NOMO-1 treated with dmso at 0.1 percent for 144 hours (cell line): Measurements from ENCODE around the gene LIPC.

Source experiments
- DNase-seq: peaks from one replicate; lab custom pipeline; 2025; ENCODE audit not compliant: unreplicated experiment; lab: John Stamatoyannopoulos, UW

Gene LIPC

GRCh38 chr15:58532126-58532525 is 100.3 kb downstream of the LIPC start:
- no peak for DNase-seq

- DNase-seq: no peak
Measured at GRCh38 chr15:58534556-58534955, 102.8 kb downstream of the LIPC start.

- DNase-seq: no peak
Measured at GRCh38 chr15:58535337-58535736, 103.5 kb downstream of the LIPC start.

- no peak for DNase-seq
Measured at GRCh38 chr15:58535894-58536293, 104.1 kb downstream of the LIPC start.

GRCh38 chr15:58536414-58536813 is 104.6 kb downstream of the LIPC start:
- DNase-seq: no peak

- no peak for DNase-seq
Measured at GRCh38 chr15:58537033-58537432, 105.2 kb downstream of the LIPC start.

GRCh38 chr15:58538225-58538727 is 106.5 kb downstream of the LIPC start:
- no peak for DNase-seq

GRCh38 chr15:58538901-58539300 is 107.1 kb downstream of the LIPC start:
- DNase-seq: no peak

- no peak for DNase-seq
Measured at GRCh38 chr15:58539548-58539947, 107.8 kb downstream of the LIPC start.

GRCh38 chr15:58541410-58542087 is 109.8 kb downstream of the LIPC start:
- DNase-seq: no peak

- no peak for DNase-seq
Measured at GRCh38 chr15:58543664-58544335, 112.0 kb downstream of the LIPC start.

GRCh38 chr15:58544756-58545155 is 113.0 kb downstream of the LIPC start:
- no peak for DNase-seq

GRCh38 chr15:58545307-58546065 is 113.7 kb downstream of the LIPC start:
- no peak for DNase-seq

GRCh38 chr15:58546066-58546591 is 114.3 kb downstream of the LIPC start:
- DNase-seq: no peak

- DNase-seq: no peak
Measured at GRCh38 chr15:58546635-58547627, 115.1 kb downstream of the LIPC start.

GRCh38 chr15:58547628-58548307 is 116.0 kb downstream of the LIPC start:
- no peak for DNase-seq

- DNase-seq: no peak
Measured at GRCh38 chr15:58548308-58549012, 116.7 kb downstream of the LIPC start.

GRCh38 chr15:58549013-58549784 is 117.4 kb downstream of the LIPC start:
- no peak for DNase-seq

GRCh38 chr15:58549785-58550074 is 117.9 kb downstream of the LIPC start:
- no peak for DNase-seq
